ENCODE data around the gene PDE6G.

PDE6G gene

GRCh38 chr17:81684442-81684911, 28.1 kb upstream of the PDE6G start:
- Histone ChIP-seq H3K36me3 (replicated peaks) (peaks cover 43% of the 10 kb centered on the region), H3K4me3 (ENCODE audit: low read depth, low read length) (peak overlapping the region; percentile 93), H3K27ac (peak overlapping the region; percentile 96), H3K27me3 (replicated peaks) (no peaks in the 10 kb centered on the region)
- DNase-seq, result peak; percentile 81
- in situ Hi-C loops (cut with HindIII; ENCODE audit: low pct_ligation_motif_present, low sequenced_read_pairs), result no loop called here
- TF ChIP-seq CTCF (IDR thresholded peaks at IDR 0.05; ENCODE audit: low read depth, low read length, missing control alignments), result no peak

- no peak for TF ChIP-seq CTCF (IDR thresholded peaks at IDR 0.05; ENCODE audit: low read depth, low read length, missing control alignments)
- H3K36me3 ChIP-seq (replicated peaks), result peaks cover 36% of the 10 kb centered on the region
- peak within 1 kb of the TSS; percentile 96 for H3K27ac ChIP-seq
- H3K4me3 ChIP-seq (ENCODE audit: low read depth, low read length), result peak within 1 kb of the TSS; percentile 93
- in situ Hi-C loops (cut with HindIII; ENCODE audit: low pct_ligation_motif_present, low sequenced_read_pairs), result no loop called here
- H3K27me3 ChIP-seq (replicated peaks), result no peaks in the 10 kb centered on the region
- peak; percentile 99 for DNase-seq
These were observed 27.5 kb upstream of the PDE6G start, which contains the start of the genes ARL16 and HGS for GRCh38 chr17:81683584-81684441. Gene ARL16 (minus strand): TSS chr17:81683797. CDS start chr17:81683753, 44 bp downstream. Gene HGS (plus strand): TSS chr17:81684011. CDS start chr17:81684067, 56 bp downstream.

- Histone ChIP-seq H3K27me3 (replicated peaks) (no peaks in the 10 kb centered on the region), H3K27ac (peak overlapping the region; percentile 70), H3K36me3 (replicated peaks) (peaks cover 30% of the 10 kb centered on the region), H3K4me3 (ENCODE audit: low read depth, low read length) (peak overlapping the region; percentile 93)
- TF ChIP-seq CTCF (IDR thresholded peaks at IDR 0.05; ENCODE audit: low read depth, low read length, missing control alignments), result no peak
- no peak for DNase-seq
- in situ Hi-C loops (cut with HindIII; ENCODE audit: low pct_ligation_motif_present, low sequenced_read_pairs), result no loop called here
These were observed 26.9 kb upstream of the PDE6G start for GRCh38 chr17:81683208-81683583.

- H3K27me3 ChIP-seq (replicated peaks), result no peaks in the 10 kb centered on the region
- peak overlapping the region; percentile 93 for H3K4me3 ChIP-seq (ENCODE audit: low read depth, low read length)
- peaks cover 25% of the 10 kb centered on the region for H3K36me3 ChIP-seq (replicated peaks)
- TF ChIP-seq CTCF (IDR thresholded peaks at IDR 0.05; ENCODE audit: low read depth, low read length, missing control alignments), result no peak
- H3K27ac ChIP-seq, result peak overlapping the region; percentile 70
- peak; percentile 24 for DNase-seq
- in situ Hi-C loops (cut with HindIII; ENCODE audit: low pct_ligation_motif_present, low sequenced_read_pairs), result no loop called here
These were observed 26.3 kb upstream of the PDE6G start for GRCh38 chr17:81682565-81683207.

- H3K36me3 ChIP-seq (replicated peaks), result peaks cover 16% of the 10 kb centered on the region
- in situ Hi-C loops (cut with HindIII; ENCODE audit: low pct_ligation_motif_present, low sequenced_read_pairs), result no loop called here
- H3K4me3 ChIP-seq (ENCODE audit: low read depth, low read length), result no peak overlapping the region
- H3K27ac ChIP-seq, result no peak overlapping the region
- no peaks in the 10 kb centered on the region for H3K27me3 ChIP-seq (replicated peaks)
- no peak for TF ChIP-seq CTCF (IDR thresholded peaks at IDR 0.05; ENCODE audit: low read depth, low read length, missing control alignments)
- DNase-seq, result no peak
These were observed 25.3 kb upstream of the PDE6G start for GRCh38 chr17:81681672-81682071.
